ACHN (cell line): Measurements from ENCODE around the gene ZNF710.
"Not testable (repeated sequence)": the region's sequence is repeated elsewhere in the genome, so short reads cannot be mapped to it uniquely, and the experiment has no call there.

Experiments used
- DNase-seq: peaks from one replicate; pipeline ENCODE4 v3.0.0-alpha.2; 2015
- in situ Hi-C: cut with HindIII; loops from 2 replicates; pipeline ENCODE4 v1.10.0; 2017; ENCODE audit warnings: low sequenced_read_pairs, low pct_ligation_motif_present, low pct_unique_long_range_greater_than_20kb

ZNF710 gene

GRCh38 chr15:90001062-90001682, at the start of gene ZNF710:
TSS of gene ZNF710 (plus strand) at chr15:90001324. CDS start at chr15:90067138, 65,814 bp downstream.
- in situ Hi-C loops, result no loop called here
- DNase-seq, result peak; percentile 48

- no peak for DNase-seq
- in situ Hi-C loops, result no loop called here
Measured at GRCh38 chr15:89954541-89954940, 46.6 kb upstream of the ZNF710 start.

- in situ Hi-C loops, DNase-seq: not testable (repeated sequence)
Measured at GRCh38 chr15:89955449-89955998, 45.6 kb upstream of the ZNF710 start.

GRCh38 chr15:89958107-89958805, 42.9 kb upstream of the ZNF710 start:
- in situ Hi-C loops, result no loop called here
- DNase-seq, result no peak

- no peak for DNase-seq
- in situ Hi-C loops, result no loop called here
Measured at GRCh38 chr15:89963301-89964231, 37.6 kb upstream of the ZNF710 start.

GRCh38 chr15:89964232-89964954, 36.7 kb upstream of the ZNF710 start:
- in situ Hi-C loops, result no loop called here
- DNase-seq, result no peak

GRCh38 chr15:89967881-89968280, 33.2 kb upstream of the ZNF710 start:
- in situ Hi-C loops, result no loop called here
- DNase-seq, result no peak

GRCh38 chr15:89971592-89971997, 29.5 kb upstream of the ZNF710 start:
- in situ Hi-C loops, result no loop called here
- peak; percentile 58 for DNase-seq

- DNase-seq, result no peak
- in situ Hi-C loops, result no loop called here
Measured at GRCh38 chr15:89972085-89972484, 29.0 kb upstream of the ZNF710 start.

GRCh38 chr15:89975482-89976245, 25.5 kb upstream of the ZNF710 start:
- in situ Hi-C loops, result no loop called here
- no peak for DNase-seq

GRCh38 chr15:89976246-89976600, 24.9 kb upstream of the ZNF710 start:
- DNase-seq, result no peak
- in situ Hi-C loops, result no loop called here

GRCh38 chr15:89977836-89978235, 23.3 kb upstream of the ZNF710 start:
- DNase-seq, in situ Hi-C loops: not testable (repeated sequence)

GRCh38 chr15:89978914-89979313, 22.2 kb upstream of the ZNF710 start:
- in situ Hi-C loops, result no loop called here
- no peak for DNase-seq

- in situ Hi-C loops, result no loop called here
Measured at GRCh38 chr15:89980896-89981295, 20.2 kb upstream of the ZNF710 start.

GRCh38 chr15:89982315-89983055, 18.6 kb upstream of the ZNF710 start:
- in situ Hi-C loops, result no loop called here

More at GRCh38 chr15:89980896-89981295, 20.2 kb upstream of the ZNF710 start:
- DNase-seq, result no peak

GRCh38 chr15:89984001-89984400, 17.1 kb upstream of the ZNF710 start:
- in situ Hi-C loops, result no loop called here
- DNase-seq, result no peak

More at GRCh38 chr15:89982315-89983055, 18.6 kb upstream of the ZNF710 start:
- DNase-seq, result no peak

- no peak for DNase-seq
- in situ Hi-C loops, result no loop called here
Measured at GRCh38 chr15:89984421-89985010, 16.6 kb upstream of the ZNF710 start.
